KOPT-K1 (cell line): Measurements from ENCODE around the gene ATXN1.

ENCODE experiments used
- H3K27ac ChIP-seq: fragments of 200-600 bp; sonication (generic); 2 replicates; pipeline ENCODE4 v1.5.1; 2016; ENCODE audit warnings: antibody characterized with exemption, mild to moderate bottlenecking, low read depth, low read length; ENCODE audit not compliant: poor library complexity, severe bottlenecking
- H3K36me3 ChIP-seq: fragments of 200-600 bp; sonication (generic); 2 replicates; pipeline ENCODE4 v1.5.1; 2017; ENCODE audit warnings: antibody characterized with exemption, mild to moderate bottlenecking, low read length, moderate library complexity; ENCODE audit not compliant: insufficient read depth
- H3K9me3 ChIP-seq: fragments of 200-600 bp; sonication (generic); 2 replicates; pipeline ENCODE4 v1.5.1; 2017; ENCODE audit warnings: antibody characterized with exemption, low read length, mild to moderate bottlenecking; ENCODE audit not compliant: insufficient read depth, poor library complexity, severe bottlenecking

ATXN1 gene

GRCh38 chr6:16730738-16731477, 30.4 kb downstream of the ATXN1 start:
- Histone ChIP-seq H3K27ac (no peak overlapping the region), H3K36me3 (no peaks in the 10 kb centered on the region), H3K9me3 (no peaks in the 10 kb centered on the region)

GRCh38 chr6:16729744-16730143, 31.5 kb downstream of the ATXN1 start:
- Histone ChIP-seq H3K27ac (no peak overlapping the region), H3K9me3 (no peaks in the 10 kb centered on the region), H3K36me3 (no peaks in the 10 kb centered on the region)

- Histone ChIP-seq H3K27ac (no peak overlapping the region), H3K36me3 (no peaks in the 10 kb centered on the region), H3K9me3 (no peaks in the 10 kb centered on the region)
These were observed 32.0 kb downstream of the ATXN1 start for GRCh38 chr6:16729183-16729691.

GRCh38 chr6:16728513-16729182, 32.6 kb downstream of the ATXN1 start:
- Histone ChIP-seq H3K9me3 (no peaks in the 10 kb centered on the region), H3K36me3 (no peaks in the 10 kb centered on the region), H3K27ac (no peak overlapping the region)

- no peak overlapping the region for H3K27ac ChIP-seq
- no peaks in the 10 kb centered on the region for H3K9me3 ChIP-seq
- no peaks in the 10 kb centered on the region for H3K36me3 ChIP-seq
These were observed 33.3 kb downstream of the ATXN1 start for GRCh38 chr6:16727996-16728395.

GRCh38 chr6:16725145-16725864, 36.0 kb downstream of the ATXN1 start:
- no peaks in the 10 kb centered on the region for H3K9me3 ChIP-seq
- no peak overlapping the region for H3K27ac ChIP-seq
- H3K36me3 ChIP-seq: no peaks in the 10 kb centered on the region

- Histone ChIP-seq H3K27ac (no peak overlapping the region), H3K36me3 (no peaks in the 10 kb centered on the region), H3K9me3 (no peaks in the 10 kb centered on the region)
These were observed 37.4 kb downstream of the ATXN1 start for GRCh38 chr6:16723826-16724225.

GRCh38 chr6:16723402-16723801, 37.9 kb downstream of the ATXN1 start:
- Histone ChIP-seq H3K27ac (no peak overlapping the region), H3K36me3 (no peaks in the 10 kb centered on the region)

GRCh38 chr6:16722630-16723029, 38.6 kb downstream of the ATXN1 start:
- H3K27ac ChIP-seq: no peak overlapping the region
- no peaks in the 10 kb centered on the region for H3K9me3 ChIP-seq
- H3K36me3 ChIP-seq: no peaks in the 10 kb centered on the region

More at GRCh38 chr6:16723402-16723801, 37.9 kb downstream of the ATXN1 start:
- no peaks in the 10 kb centered on the region for H3K9me3 ChIP-seq

GRCh38 chr6:16721977-16722376, 39.3 kb downstream of the ATXN1 start:
- Histone ChIP-seq H3K27ac (no peak overlapping the region), H3K36me3 (no peaks in the 10 kb centered on the region), H3K9me3 (no peaks in the 10 kb centered on the region)

- Histone ChIP-seq H3K27ac (no peak overlapping the region), H3K9me3 (no peaks in the 10 kb centered on the region), H3K36me3 (no peaks in the 10 kb centered on the region)
These were observed 40.4 kb downstream of the ATXN1 start for GRCh38 chr6:16720861-16721260.

GRCh38 chr6:16719488-16719887, 41.8 kb downstream of the ATXN1 start:
- H3K27ac ChIP-seq: no peak overlapping the region
- H3K36me3 ChIP-seq: no peaks in the 10 kb centered on the region
- no peaks in the 10 kb centered on the region for H3K9me3 ChIP-seq

GRCh38 chr6:16718356-16718755, 42.9 kb downstream of the ATXN1 start:
- H3K27ac ChIP-seq: no peak overlapping the region
- H3K9me3 ChIP-seq: no peaks in the 10 kb centered on the region
- H3K36me3 ChIP-seq: no peaks in the 10 kb centered on the region

GRCh38 chr6:16717275-16717942, 43.9 kb downstream of the ATXN1 start:
- Histone ChIP-seq H3K27ac (no peak overlapping the region), H3K9me3 (no peaks in the 10 kb centered on the region), H3K36me3 (no peaks in the 10 kb centered on the region)
